Measurements from ENCODE around the gene YTHDF1.

- TF ChIP-seq, protein P1, sequence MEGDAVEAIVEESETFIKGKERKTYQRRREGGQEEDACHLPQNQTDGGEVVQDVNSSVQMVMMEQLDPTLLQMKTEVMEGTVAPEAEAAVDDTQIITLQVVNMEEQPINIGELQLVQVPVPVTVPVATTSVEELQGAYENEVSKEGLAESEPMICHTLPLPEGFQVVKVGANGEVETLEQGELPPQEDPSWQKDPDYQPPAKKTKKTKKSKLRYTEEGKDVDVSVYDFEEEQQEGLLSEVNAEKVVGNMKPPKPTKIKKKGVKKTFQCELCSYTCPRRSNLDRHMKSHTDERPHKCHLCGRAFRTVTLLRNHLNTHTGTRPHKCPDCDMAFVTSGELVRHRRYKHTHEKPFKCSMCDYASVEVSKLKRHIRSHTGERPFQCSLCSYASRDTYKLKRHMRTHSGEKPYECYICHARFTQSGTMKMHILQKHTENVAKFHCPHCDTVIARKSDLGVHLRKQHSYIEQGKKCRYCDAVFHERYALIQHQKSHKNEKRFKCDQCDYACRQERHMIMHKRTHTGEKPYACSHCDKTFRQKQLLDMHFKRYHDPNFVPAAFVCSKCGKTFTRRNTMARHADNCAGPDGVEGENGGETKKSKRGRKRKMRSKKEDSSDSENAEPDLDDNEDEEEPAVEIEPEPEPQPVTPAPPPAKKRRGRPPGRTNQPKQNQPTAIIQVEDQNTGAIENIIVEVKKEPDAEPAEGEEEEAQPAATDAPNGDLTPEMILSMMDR (IDR thresholded peaks at IDR 0.05): no peak
- no peak for TF ChIP-seq POLR2A (IDR thresholded peaks at IDR 0.05)
Measured at GRCh38 chr20:63153254-63154221, 62.4 kb downstream of the YTHDF1 start.
